HUES48 (cell line): ENCODE results near the gene C12orf43.

ENCODE experiments used
- H3K27ac ChIP-seq: one replicate; pipeline ENCODE4 v1.7.0; 2013; ENCODE audit warnings: low read depth, low read length, inconsistent platforms
- H3K27me3 ChIP-seq: 2 replicates; pipeline ENCODE4 v1.6.1; 2013; ENCODE audit warnings: mild to moderate bottlenecking, low read length; ENCODE audit not compliant: control insufficient read depth, insufficient read depth
- H3K36me3 ChIP-seq: 2 replicates; pipeline ENCODE4 v1.6.1; 2013; ENCODE audit warnings: low read length; ENCODE audit not compliant: control insufficient read depth, insufficient read depth
- H3K4me1 ChIP-seq: 2 replicates; pipeline ENCODE4 v1.6.1; 2013; ENCODE audit warnings: mild to moderate bottlenecking, low read length; ENCODE audit not compliant: control insufficient read depth, insufficient read depth
- H3K4me3 ChIP-seq: 2 replicates; pipeline ENCODE4 v1.5.1; 2013; ENCODE audit warnings: mild to moderate bottlenecking, low read depth, low read length
- H3K9ac ChIP-seq: 2 replicates; pipeline ENCODE4 v1.6.1; 2013; ENCODE audit warnings: mild to moderate bottlenecking, low read depth, low read length, moderate library complexity
- H3K9me3 ChIP-seq: 2 replicates; pipeline ENCODE4 v1.6.1; 2013; ENCODE audit warnings: low read length; ENCODE audit not compliant: control insufficient read depth, insufficient read depth

C12orf43 gene

DNA sequence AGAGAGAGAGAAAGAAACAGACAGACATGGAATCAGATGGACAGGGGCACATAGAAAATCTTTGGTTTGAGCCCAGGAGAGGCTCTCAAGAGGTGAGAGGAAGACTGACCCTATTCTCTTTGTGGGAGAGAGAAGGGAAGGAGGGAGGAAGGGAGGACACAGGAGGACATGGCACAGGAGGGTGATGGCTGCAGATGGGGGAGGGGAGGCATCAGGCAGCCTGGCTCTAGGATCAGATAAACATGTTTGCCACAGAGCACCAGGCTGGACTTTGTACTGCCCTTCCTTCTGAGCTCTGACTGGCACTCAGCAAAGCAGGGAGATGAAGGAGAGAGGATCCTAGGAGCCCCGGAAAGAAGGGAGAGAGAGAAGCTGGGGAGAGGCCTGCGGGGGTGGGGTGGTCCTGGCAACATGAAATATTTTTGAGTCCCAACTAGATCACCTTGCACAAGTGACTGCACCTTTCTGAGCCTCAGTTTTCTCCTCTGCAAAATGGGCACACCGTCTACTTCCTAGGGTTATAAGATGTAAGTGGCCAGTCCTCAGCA lies 31.9 kb downstream of the C12orf43 start:
- no peak overlapping the region for H3K27ac ChIP-seq
- no peaks in the 10 kb centered on the region for H3K36me3 ChIP-seq
- no peaks in the 10 kb centered on the region for H3K9me3 ChIP-seq
- H3K4me3 ChIP-seq = no peak overlapping the region
- no peaks in the 10 kb centered on the region for H3K27me3 ChIP-seq
- H3K4me1 ChIP-seq = 0 out of 2 replicates have a peak, but pooled peaks cover 8% of the 10 kb centered on the region
- H3K9ac ChIP-seq = no peak overlapping the region

DNA sequence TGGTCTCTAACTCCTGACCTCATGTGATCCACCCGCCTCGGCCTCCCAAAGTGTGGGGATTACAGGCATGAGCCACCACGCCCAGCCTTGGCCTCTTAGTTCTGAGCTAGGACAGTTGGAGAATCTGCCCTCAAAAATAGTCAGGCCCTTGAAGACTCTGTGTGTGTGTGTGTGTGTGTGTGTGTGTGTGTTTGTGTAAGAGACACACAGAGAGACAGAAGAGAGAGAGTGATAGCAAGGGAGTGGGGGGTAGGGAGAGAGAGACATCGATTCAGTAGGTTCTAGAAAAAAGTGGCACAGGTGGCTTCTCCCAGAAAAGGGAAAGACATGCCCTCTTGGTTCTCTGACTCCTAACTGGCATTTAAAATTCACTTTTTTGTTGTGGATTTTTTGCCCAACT lies 32.5 kb downstream of the C12orf43 start:
- Histone ChIP-seq H3K4me1 (0 out of 2 replicates have a peak, but pooled peaks cover 8% of the 10 kb centered on the region), H3K9ac (no peak overlapping the region), H3K27ac (no peak overlapping the region), H3K27me3 (no peaks in the 10 kb centered on the region), H3K4me3 (no peak overlapping the region), H3K9me3 (no peaks in the 10 kb centered on the region), H3K36me3 (no peaks in the 10 kb centered on the region)

DNA sequence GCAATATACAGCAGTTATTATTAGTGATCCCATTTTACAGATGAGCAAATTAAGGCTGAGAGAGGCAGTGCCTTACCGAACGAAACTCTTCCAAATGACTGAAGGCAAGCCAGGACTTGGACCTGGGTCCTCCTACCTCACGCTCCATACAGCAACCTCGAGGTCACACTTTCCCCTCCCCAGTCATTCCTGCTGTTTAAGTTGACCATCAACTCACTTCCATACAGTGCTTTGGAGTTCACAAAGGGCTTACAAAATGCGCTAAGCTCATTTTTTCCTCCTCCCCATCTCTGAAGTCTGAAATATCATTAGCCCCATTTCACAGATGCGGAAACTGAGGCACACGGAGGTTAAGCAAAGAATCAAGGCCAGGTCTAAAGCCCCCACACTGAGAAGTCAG lies 33.6 kb downstream of the C12orf43 start:
- H3K4me3 ChIP-seq = no peak overlapping the region
- no peak overlapping the region for H3K9ac ChIP-seq
- 0 out of 2 replicates have a peak, but pooled peaks cover 8% of the 10 kb centered on the region for H3K4me1 ChIP-seq
- H3K27me3 ChIP-seq = no peaks in the 10 kb centered on the region
- no peaks in the 10 kb centered on the region for H3K9me3 ChIP-seq
- H3K36me3 ChIP-seq = no peaks in the 10 kb centered on the region
- no peak overlapping the region for H3K27ac ChIP-seq

DNA sequence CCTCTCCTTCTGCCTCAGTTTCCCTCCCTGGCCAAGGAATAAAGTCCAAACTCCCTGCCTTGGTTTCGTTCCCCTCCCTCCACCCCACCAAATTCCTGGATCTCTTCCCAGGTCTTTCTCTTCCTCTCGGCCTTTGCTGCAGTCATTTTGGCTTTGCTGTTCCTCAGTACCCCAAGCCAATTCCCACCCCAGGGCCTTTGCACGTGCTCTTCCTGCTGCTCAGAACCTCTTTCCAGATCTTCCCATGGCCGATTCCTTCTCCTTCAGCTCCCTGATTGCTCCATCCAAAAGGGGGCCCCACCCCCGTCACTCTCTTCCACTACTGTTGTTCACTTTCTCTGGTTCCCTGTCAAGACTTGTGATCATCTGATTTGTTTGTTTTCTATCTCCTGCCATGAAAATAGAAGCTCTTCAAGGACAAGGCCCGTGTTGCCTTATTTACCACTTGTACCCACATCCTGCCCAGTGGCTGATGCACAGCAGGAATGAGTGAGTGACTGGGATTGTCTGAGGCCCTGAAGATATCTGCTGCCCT lies 34.8 kb downstream of the C12orf43 start:
- Histone ChIP-seq H3K36me3 (no peaks in the 10 kb centered on the region), H3K27me3 (no peaks in the 10 kb centered on the region), H3K4me1 (0 out of 2 replicates have a peak, but pooled peaks cover 8% of the 10 kb centered on the region), H3K27ac (peak overlapping the region; percentile 50), H3K9ac (no peak overlapping the region), H3K4me3 (no peak overlapping the region), H3K9me3 (no peaks in the 10 kb centered on the region)

GRCh38 chr12:120980800-120981368 lies 35.4 kb downstream of the C12orf43 start:
- H3K9me3 ChIP-seq = no peaks in the 10 kb centered on the region

GRCh38 chr12:120979862-120980696 lies 36.2 kb downstream of the C12orf43 start:
- H3K4me1 ChIP-seq = 0 out of 2 replicates have a peak, but pooled peaks cover 8% of the 10 kb centered on the region
- H3K4me3 ChIP-seq = no peak overlapping the region
- no peaks in the 10 kb centered on the region for H3K36me3 ChIP-seq
- H3K9me3 ChIP-seq = no peaks in the 10 kb centered on the region
- peak overlapping the region; percentile 40 for H3K27ac ChIP-seq
- H3K9ac ChIP-seq = no peak overlapping the region
- no peaks in the 10 kb centered on the region for H3K27me3 ChIP-seq

More at GRCh38 chr12:120980800-120981368, 35.4 kb downstream of the C12orf43 start:
- H3K27ac ChIP-seq = peak overlapping the region; percentile 50
- H3K4me3 ChIP-seq = no peak overlapping the region
- 0 out of 2 replicates have a peak, but pooled peaks cover 8% of the 10 kb centered on the region for H3K4me1 ChIP-seq
- H3K9ac ChIP-seq = no peak overlapping the region
- H3K27me3 ChIP-seq = no peaks in the 10 kb centered on the region
- H3K36me3 ChIP-seq = no peaks in the 10 kb centered on the region

GRCh38 chr12:120979220-120979861 lies 36.9 kb downstream of the C12orf43 start:
- Histone ChIP-seq H3K9me3 (no peaks in the 10 kb centered on the region), H3K27me3 (no peaks in the 10 kb centered on the region), H3K27ac (no peak overlapping the region), H3K36me3 (no peaks in the 10 kb centered on the region), H3K4me1 (0 out of 2 replicates have a peak, but pooled peaks cover 8% of the 10 kb centered on the region), H3K9ac (no peak overlapping the region), H3K4me3 (no peak overlapping the region)

- H3K27me3 ChIP-seq = no peaks in the 10 kb centered on the region
- 0 out of 2 replicates have a peak, but pooled peaks cover 8% of the 10 kb centered on the region for H3K4me1 ChIP-seq
- H3K27ac ChIP-seq = no peak within 1 kb of the TSS
- H3K36me3 ChIP-seq = no peaks in the 10 kb centered on the region
- no peaks in the 10 kb centered on the region for H3K9me3 ChIP-seq
- H3K9ac ChIP-seq = no peak within 1 kb of the TSS
- no peak within 1 kb of the TSS for H3K4me3 ChIP-seq
Observed at GRCh38 chr12:120978296-120979219, 37.7 kb downstream of the C12orf43 start, which contains the start of gene HNF1A. Gene HNF1A (plus strand): TSS chr12:120978543. CDS start chr12:120978769, 226 bp downstream.

GRCh38 chr12:120977531-120978295 lies 38.6 kb downstream of the C12orf43 start:
- H3K4me1 ChIP-seq = 0 out of 2 replicates have a peak, but pooled peaks cover 8% of the 10 kb centered on the region
- no peak overlapping the region for H3K9ac ChIP-seq
- H3K27me3 ChIP-seq = no peaks in the 10 kb centered on the region
- no peak overlapping the region for H3K4me3 ChIP-seq
- H3K9me3 ChIP-seq = no peaks in the 10 kb centered on the region
- H3K36me3 ChIP-seq = no peaks in the 10 kb centered on the region
- H3K27ac ChIP-seq = no peak overlapping the region
